Hepatocyte (in vitro differentiated cells): ENCODE results near the gene CDKL5. TPM values are rescaled to one million over a fixed set of nuclear protein-coding genes. Genes with fewer than 3 reads are reported as not detected.

ENCODE experiments used
- DNase-seq: peaks from one replicate; pipeline ENCODE4 v3.0.0-alpha.2; 2016; ENCODE audit warnings: low spot score
- H2AFZ ChIP-seq: fragments of 200-600 bp; sonication (generic); 2 replicates; pipeline ENCODE4 v1.6.0; 2016; ENCODE audit warnings: antibody characterized with exemption, mild to moderate bottlenecking
- H3K27ac ChIP-seq: fragments of 200-600 bp; sonication (generic); 2 replicates; pipeline ENCODE4 v1.5.1; 2016; ENCODE audit warnings: mild to moderate bottlenecking
- H3K27me3 ChIP-seq: fragments of 200-600 bp; sonication (generic); 2 replicates; pipeline ENCODE4 v1.6.1; 2016
- H3K36me3 ChIP-seq: fragments of 200-600 bp; sonication (generic); replicated peaks from 2 replicates; pipeline ENCODE4 v1.5.1; 2016; ENCODE audit warnings: low read depth; ENCODE audit not compliant: insufficient read depth
- H3K4me1 ChIP-seq: fragments of 200-600 bp; sonication (generic); 2 replicates; pipeline ENCODE4 v1.5.1; 2016; ENCODE audit warnings: mild to moderate bottlenecking, moderate library complexity; ENCODE audit not compliant: insufficient read depth
- H3K4me2 ChIP-seq: fragments of 200-600 bp; sonication (generic); 2 replicates; pipeline ENCODE4 v1.6.0; 2016
- H3K4me3 ChIP-seq: fragments of 200-600 bp; sonication (generic); 2 replicates; pipeline ENCODE4 v1.5.1; 2016; ENCODE audit warnings: mild to moderate bottlenecking
- H3K79me2 ChIP-seq: fragments of 200-600 bp; sonication (generic); 2 replicates; pipeline ENCODE4 v1.6.0; 2017; ENCODE audit warnings: mild to moderate bottlenecking
- H3K9me2 ChIP-seq: fragments of 200-600 bp; sonication (generic); replicated peaks from 2 replicates; pipeline ENCODE4 v1.6.0; 2017; ENCODE audit warnings: mild to moderate bottlenecking; ENCODE audit not compliant: insufficient read depth
- H3K9me3 ChIP-seq: fragments of 200-600 bp; sonication (generic); 2 replicates; pipeline ENCODE4 v1.5.1; 2016; ENCODE audit warnings: low read depth, mild to moderate bottlenecking
- H4K20me1 ChIP-seq: fragments of 200-600 bp; sonication (generic); 2 replicates; pipeline ENCODE4 v1.6.0; 2016; ENCODE audit warnings: mild to moderate bottlenecking; ENCODE audit not compliant: insufficient read depth, poor library complexity, severe bottlenecking
- EZH2 ChIP-seq: fragments of 200-600 bp; sonication (generic); IDR thresholded peaks from 2 replicates; pipeline ENCODE4 v1.6.1; 2016; ENCODE audit warnings: antibody characterized with exemption, mild to moderate bottlenecking, borderline replicate concordance
- EZH2phosphoT487 ChIP-seq: fragments of 200-600 bp; sonication (generic); IDR thresholded peaks from one replicate; pipeline ENCODE4 v1.6.1; 2018; ENCODE audit warnings: antibody characterized with exemption, mild to moderate bottlenecking, low read depth, moderate library complexity; ENCODE audit not compliant: unreplicated experiment, severe bottlenecking
- WGBS: methylation state at CpG from one replicate; pipeline ENCODE4 v1.1.6; 2016; ENCODE audit warnings: low lambda C conversion rate; ENCODE audit errors: missing lambda C conversion rate; 5-methylcytosine and 5-hydroxymethylcytosine counted together
- polyA plus RNA-seq: library from polyadenylated mRNA; unstranded; fragments of >200 nt; fragmentation: Nextera tagmentation; extraction: Ambion mirVana; gene quantifications from 2 replicates; pipeline ENCODE4 v1.2.1, GENCODE V29; 2016
- total RNA-seq: library from RNA; depleted of rRNA; stranded (reverse); fragments of >200 nt; gene quantifications from 2 replicates; pipeline ENCODE4 v1.2.3, GENCODE V29; 2014
- TF ChIP-seq, protein P1 (sequence below): fragments of 200-600 bp; sonication (generic); IDR thresholded peaks from 2 replicates; pipeline ENCODE4 v1.5.1; 2016; ENCODE audit warnings: antibody characterized with exemption, mild to moderate bottlenecking; ENCODE audit not compliant: poor library complexity

The CDKL5 gene
- total and polyA plus RNA-seq, 2 experiments from 2014 or later = 6.5 to 17.7 TPM

DNA sequence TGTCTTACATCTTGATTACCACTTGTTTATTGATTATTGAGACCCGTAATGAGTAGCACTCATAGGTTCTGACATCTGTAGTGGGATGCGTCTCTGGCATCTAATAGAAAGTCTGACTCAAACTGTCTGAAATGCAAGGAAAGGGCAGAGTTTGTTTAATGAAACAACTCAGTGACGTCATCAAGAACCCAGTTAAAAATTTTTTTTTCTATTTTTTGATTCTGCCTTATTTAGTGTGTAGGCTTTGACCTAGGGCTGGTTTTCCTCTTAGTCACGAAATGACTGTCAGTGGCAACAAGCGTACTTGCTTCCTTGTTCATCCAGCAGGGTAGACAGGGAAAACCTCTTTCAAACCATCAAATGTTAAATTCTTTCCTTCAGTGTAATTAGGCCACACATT, 3.1 kb upstream of the CDKL5 start:
- H2AFZ ChIP-seq = no peak overlapping the region
- 70% methylated on average over 5 of the region's 5 CpGs for WGBS
- DNase-seq = no peak
- no peak overlapping the region for H3K27ac ChIP-seq
- H3K9me3 ChIP-seq = no peaks in the 10 kb centered on the region
- H3K4me1 ChIP-seq = no peaks in the 10 kb centered on the region
- H3K9me2 ChIP-seq = no peaks in the 10 kb centered on the region
- no peaks in the 10 kb centered on the region for H3K27me3 ChIP-seq
- H3K36me3 ChIP-seq = no peaks in the 10 kb centered on the region
- H4K20me1 ChIP-seq = no peaks in the 10 kb centered on the region
- H3K4me3 ChIP-seq = no peak overlapping the region
- H3K4me2 ChIP-seq = no peak overlapping the region
- TF ChIP-seq EZH2 (no peak), EZH2phosphoT487 (no peak)
- TF ChIP-seq, protein P1, sequence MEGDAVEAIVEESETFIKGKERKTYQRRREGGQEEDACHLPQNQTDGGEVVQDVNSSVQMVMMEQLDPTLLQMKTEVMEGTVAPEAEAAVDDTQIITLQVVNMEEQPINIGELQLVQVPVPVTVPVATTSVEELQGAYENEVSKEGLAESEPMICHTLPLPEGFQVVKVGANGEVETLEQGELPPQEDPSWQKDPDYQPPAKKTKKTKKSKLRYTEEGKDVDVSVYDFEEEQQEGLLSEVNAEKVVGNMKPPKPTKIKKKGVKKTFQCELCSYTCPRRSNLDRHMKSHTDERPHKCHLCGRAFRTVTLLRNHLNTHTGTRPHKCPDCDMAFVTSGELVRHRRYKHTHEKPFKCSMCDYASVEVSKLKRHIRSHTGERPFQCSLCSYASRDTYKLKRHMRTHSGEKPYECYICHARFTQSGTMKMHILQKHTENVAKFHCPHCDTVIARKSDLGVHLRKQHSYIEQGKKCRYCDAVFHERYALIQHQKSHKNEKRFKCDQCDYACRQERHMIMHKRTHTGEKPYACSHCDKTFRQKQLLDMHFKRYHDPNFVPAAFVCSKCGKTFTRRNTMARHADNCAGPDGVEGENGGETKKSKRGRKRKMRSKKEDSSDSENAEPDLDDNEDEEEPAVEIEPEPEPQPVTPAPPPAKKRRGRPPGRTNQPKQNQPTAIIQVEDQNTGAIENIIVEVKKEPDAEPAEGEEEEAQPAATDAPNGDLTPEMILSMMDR = no peak
- peaks cover 14% of the 10 kb centered on the region for H3K79me2 ChIP-seq

GRCh38 chrX:18422886-18423285, 2.5 kb upstream of the CDKL5 start:
- Histone ChIP-seq H3K27me3 (no peaks in the 10 kb centered on the region), H3K79me2 (peaks cover 19% of the 10 kb centered on the region), H3K4me2 (no peak overlapping the region), H3K9me3 (no peaks in the 10 kb centered on the region), H4K20me1 (no peaks in the 10 kb centered on the region), H3K36me3 (no peaks in the 10 kb centered on the region), H3K4me3 (no peak overlapping the region), H2AFZ (no peak overlapping the region), H3K9me2 (no peaks in the 10 kb centered on the region), H3K27ac (no peak overlapping the region), H3K4me1 (no peaks in the 10 kb centered on the region)
- TF ChIP-seq EZH2 (no peak), EZH2phosphoT487 (no peak)
- TF ChIP-seq, protein P1 = no peak
- DNase-seq = no peak
- WGBS = 68% methylated on average over 4 of the region's 4 CpGs

DNA sequence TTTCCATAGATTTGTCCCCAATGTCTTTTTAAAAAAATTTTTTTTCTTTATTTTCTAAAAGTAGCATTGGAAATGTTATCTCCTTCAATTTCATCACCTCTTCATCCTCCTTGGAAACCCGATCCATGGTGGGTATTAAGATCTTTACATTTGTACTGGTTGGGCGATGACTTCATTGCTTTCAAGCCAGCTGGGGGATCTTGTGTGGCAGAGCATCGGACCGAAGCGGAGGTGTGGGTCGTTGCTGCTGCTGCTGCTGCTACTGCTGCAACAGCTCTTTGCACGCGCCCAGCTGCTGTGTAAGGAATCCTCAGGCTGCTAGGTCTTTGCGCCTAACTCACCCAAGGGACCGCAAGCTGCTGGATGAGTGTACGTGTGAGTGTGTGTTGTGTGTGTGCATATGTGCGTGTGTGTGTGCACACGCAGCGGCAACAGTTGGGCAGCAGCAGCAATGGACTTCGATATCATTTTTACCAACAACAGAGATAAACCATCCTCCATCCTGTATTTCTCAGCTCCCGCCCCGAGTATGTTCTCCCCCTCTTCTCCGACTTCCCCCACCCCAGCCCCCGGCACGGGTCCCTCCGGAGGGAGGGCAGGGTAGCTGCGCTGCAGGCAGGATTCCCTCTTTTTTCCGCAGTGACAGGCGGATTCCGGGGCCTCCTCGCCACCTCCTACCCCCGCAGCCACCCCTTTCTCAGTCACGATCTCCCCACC, 768 bp upstream of the CDKL5 start:
- WGBS = 37% methylated on average over 22 of the region's 28 CpGs

More for the DNA sequence above, 768 bp upstream of the CDKL5 start:
- peak; percentile 48 for DNase-seq
- no peaks in the 10 kb centered on the region for H3K9me3 ChIP-seq
- no peaks in the 10 kb centered on the region for H3K4me1 ChIP-seq
- H3K27me3 ChIP-seq = no peaks in the 10 kb centered on the region
- peak overlapping the region; percentile 53 for H3K27ac ChIP-seq
- no peaks in the 10 kb centered on the region for H4K20me1 ChIP-seq
- no peaks in the 10 kb centered on the region for H3K36me3 ChIP-seq
- peak overlapping the region; percentile 44 for H3K4me3 ChIP-seq
- peaks cover 37% of the 10 kb centered on the region for H3K79me2 ChIP-seq
- peak overlapping the region; percentile 78 for H3K4me2 ChIP-seq
- TF ChIP-seq, protein P1 = no peak
- no peak for TF ChIP-seq EZH2phosphoT487
- no peak for TF ChIP-seq EZH2
- H3K9me2 ChIP-seq = no peaks in the 10 kb centered on the region
- H2AFZ ChIP-seq = peak overlapping the region; percentile 23
